Measurements from ENCODE around the gene CTH. TPM values are rescaled to one million over a fixed set of nuclear protein-coding genes. Genes with fewer than 3 reads are reported as not detected.

Gene CTH
- total and polyA plus RNA-seq, 2 of the 4 experiments (the other 2 are of a cell fraction) = 2.7 to 3.0 TPM

GRCh38 chr1:70410604-70411359 is at the start of gene CTH (continued):
- TF ChIP-seq, protein P1, sequence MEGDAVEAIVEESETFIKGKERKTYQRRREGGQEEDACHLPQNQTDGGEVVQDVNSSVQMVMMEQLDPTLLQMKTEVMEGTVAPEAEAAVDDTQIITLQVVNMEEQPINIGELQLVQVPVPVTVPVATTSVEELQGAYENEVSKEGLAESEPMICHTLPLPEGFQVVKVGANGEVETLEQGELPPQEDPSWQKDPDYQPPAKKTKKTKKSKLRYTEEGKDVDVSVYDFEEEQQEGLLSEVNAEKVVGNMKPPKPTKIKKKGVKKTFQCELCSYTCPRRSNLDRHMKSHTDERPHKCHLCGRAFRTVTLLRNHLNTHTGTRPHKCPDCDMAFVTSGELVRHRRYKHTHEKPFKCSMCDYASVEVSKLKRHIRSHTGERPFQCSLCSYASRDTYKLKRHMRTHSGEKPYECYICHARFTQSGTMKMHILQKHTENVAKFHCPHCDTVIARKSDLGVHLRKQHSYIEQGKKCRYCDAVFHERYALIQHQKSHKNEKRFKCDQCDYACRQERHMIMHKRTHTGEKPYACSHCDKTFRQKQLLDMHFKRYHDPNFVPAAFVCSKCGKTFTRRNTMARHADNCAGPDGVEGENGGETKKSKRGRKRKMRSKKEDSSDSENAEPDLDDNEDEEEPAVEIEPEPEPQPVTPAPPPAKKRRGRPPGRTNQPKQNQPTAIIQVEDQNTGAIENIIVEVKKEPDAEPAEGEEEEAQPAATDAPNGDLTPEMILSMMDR (conservative IDR thresholded peaks at IDR 0.05; ENCODE audit: low read depth, low read length) = no peak
- TF ChIP-seq CHD1 (IDR thresholded peaks at IDR 0.05; ENCODE audit: low read depth, low read length) = 0 out of 2 replicates have a peak, but pooled peaks have one; percentile 34
- 0 out of 2 replicates have a peak, but pooled peaks have one; percentile 7 for TF ChIP-seq FOS (IDR thresholded peaks at IDR 0.05; ENCODE audit: low read depth, low read length)
- peak; percentile 15; the same call in 1 of the 2 replicates for TF ChIP-seq MXI1 (IDR thresholded peaks at IDR 0.05; ENCODE audit: borderline replicate concordance, low read depth, low read length)
